Measurements from ENCODE around the gene TXN. TPM values are rescaled to one million over a fixed set of nuclear protein-coding genes. Genes with fewer than 3 reads are reported as not detected.

The TXN gene
- total and polyA plus RNA-seq, 9 donors: 84.4 to 176 (median 117) TPM

DNA sequence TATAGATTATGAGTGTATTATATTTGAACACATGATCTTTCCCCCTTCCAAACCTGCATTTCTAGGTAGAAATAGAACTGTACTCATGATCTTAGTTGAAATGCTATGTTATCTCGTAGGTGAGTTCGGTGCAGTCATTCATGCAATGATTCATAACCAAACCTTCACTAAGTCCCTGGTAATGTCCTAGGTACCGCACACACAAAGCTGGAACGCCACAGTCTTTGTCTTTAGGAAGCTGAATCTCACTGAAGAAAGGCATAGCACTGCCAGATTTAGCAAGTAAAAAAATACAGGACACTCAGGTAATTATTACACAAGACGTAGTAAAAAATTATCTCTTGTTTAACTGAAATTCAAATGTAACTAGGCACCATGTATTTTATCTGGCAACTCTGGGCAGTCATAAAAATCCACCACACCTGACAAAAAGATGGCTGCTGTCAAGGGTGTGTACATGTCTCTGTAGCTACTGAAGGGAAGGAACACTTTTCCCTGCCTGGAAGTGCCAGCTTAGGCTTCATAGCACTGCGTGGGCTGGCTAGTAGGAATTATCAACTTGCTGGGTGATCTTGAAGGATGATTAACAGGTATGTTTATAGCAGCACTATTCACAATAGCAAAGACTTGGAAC lies 28.0 kb upstream of the TXN start:
- Histone ChIP-seq H3K27ac (no peak overlapping the region), H3K4me1 (ENCODE audit: insufficient read depth) (no peaks in the 10 kb centered on the region), H3K4me3 (no peak overlapping the region), H3K36me3 (no peaks in the 10 kb centered on the region), H3K9me3 (no peaks in the 10 kb centered on the region), H3K27me3 (no peaks in the 10 kb centered on the region)
- 66 to 71% (median 71%) methylated on average over 6 of the region's 6 CpGs for WGBS, 3 donors
- no peak for DNase-seq
- TF ChIP-seq CTCF (IDR thresholded peaks at IDR 0.05) (no peak), EP300 (IDR thresholded peaks at IDR 0.05) (no peak), POLR2A (IDR thresholded peaks at IDR 0.05) (no peak)
- intact Hi-C loops (cut with DNase I): no loop called here

DNA sequence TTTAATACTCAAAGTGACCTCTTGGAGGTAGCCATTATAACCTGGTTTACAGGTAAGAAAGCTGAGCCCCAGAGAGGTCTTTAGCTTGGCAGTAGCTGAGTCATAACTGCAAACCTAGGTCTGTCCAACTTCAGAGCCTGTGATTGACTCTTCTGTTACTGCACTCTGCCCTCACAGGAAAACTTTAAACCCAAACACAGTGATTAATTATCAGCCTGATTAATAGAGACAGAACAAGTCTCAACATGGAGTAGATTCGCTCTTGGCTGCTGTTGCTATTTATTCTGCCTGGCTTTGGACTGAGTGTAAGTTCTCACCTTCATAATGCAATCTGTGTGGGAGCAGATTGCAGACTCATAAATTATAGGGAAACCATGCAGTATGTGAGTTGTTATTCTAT lies 27.4 kb upstream of the TXN start:
- no peak overlapping the region for H3K27ac ChIP-seq

GRCh38 chr9:110282739-110283081 lies 26.4 kb upstream of the TXN start:
- H3K27me3 ChIP-seq: no peaks in the 10 kb centered on the region
- H3K4me1 ChIP-seq (ENCODE audit: insufficient read depth): no peaks in the 10 kb centered on the region
- intact Hi-C loops (cut with DNase I): no loop called here
- no peaks in the 10 kb centered on the region for H3K9me3 ChIP-seq
- no peak overlapping the region for H3K4me3 ChIP-seq
- no peak overlapping the region for H3K27ac ChIP-seq
- H3K36me3 ChIP-seq: no peaks in the 10 kb centered on the region
- TF ChIP-seq EP300 (IDR thresholded peaks at IDR 0.05) (no peak), POLR2A (IDR thresholded peaks at IDR 0.05) (no peak), CTCF (IDR thresholded peaks at IDR 0.05) (no peak)
- no peak for DNase-seq
- WGBS, 3 donors: 92 to 94% (median 92%) methylated on average over 6 of the region's 6 CpGs

More for the DNA sequence above, 27.4 kb upstream of the TXN start:
- Histone ChIP-seq H3K36me3 (no peaks in the 10 kb centered on the region), H3K9me3 (no peaks in the 10 kb centered on the region), H3K4me1 (ENCODE audit: insufficient read depth) (no peaks in the 10 kb centered on the region), H3K4me3 (no peak overlapping the region), H3K27me3 (no peaks in the 10 kb centered on the region)
- TF ChIP-seq CTCF (IDR thresholded peaks at IDR 0.05) (no peak), POLR2A (IDR thresholded peaks at IDR 0.05) (no peak), EP300 (IDR thresholded peaks at IDR 0.05) (no peak)
- 16 to 25% (median 18%) methylated on average over 1 of the region's 1 CpG for WGBS, 3 donors
- intact Hi-C loops (cut with DNase I): no loop called here
- DNase-seq: no peak

DNA sequence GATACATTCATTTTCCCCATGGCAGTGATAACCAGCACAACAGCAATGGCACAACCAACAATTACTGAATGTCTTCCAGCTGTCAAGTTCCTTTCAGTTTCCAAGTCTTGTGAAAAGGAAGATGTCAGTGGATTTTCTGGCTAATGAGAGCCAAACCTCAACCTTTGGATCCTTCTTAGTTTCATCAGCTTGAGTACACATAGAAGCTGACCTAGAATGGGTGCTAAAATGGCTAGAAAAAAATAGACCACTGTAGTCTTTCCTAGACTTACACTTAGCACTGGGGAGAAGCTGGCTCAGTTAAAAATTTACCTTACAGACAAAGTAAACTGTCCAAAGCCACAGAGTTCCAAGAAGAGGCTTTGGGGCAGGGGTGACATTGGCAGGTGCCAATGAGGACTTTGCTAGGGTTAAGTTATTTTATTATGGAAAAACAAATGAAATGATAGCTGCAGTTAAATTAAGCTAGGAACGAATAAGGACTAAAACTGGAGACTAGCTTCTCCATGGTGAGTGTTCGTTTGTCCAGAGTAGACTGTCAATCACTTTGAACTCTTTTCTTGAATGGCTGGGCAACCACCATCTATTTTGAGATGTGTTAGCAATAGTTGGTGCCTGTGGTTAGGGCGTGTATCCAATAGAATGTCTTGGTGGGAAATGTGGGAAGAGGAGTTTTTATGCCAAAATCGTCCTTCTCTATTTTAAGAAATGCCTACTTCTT lies 25.9 kb upstream of the TXN start:
- TF ChIP-seq EP300 (IDR thresholded peaks at IDR 0.05) (no peak), POLR2A (IDR thresholded peaks at IDR 0.05) (no peak), CTCF (IDR thresholded peaks at IDR 0.05) (no peak)
- no peak overlapping the region for H3K27ac ChIP-seq
- 67 to 75% (median 67%) methylated on average over 4 of the region's 4 CpGs for WGBS, 3 donors
- H3K27me3 ChIP-seq: no peaks in the 10 kb centered on the region
- H3K9me3 ChIP-seq: no peaks in the 10 kb centered on the region
- H3K4me3 ChIP-seq: no peak overlapping the region
- H3K4me1 ChIP-seq (ENCODE audit: insufficient read depth): no peaks in the 10 kb centered on the region
- DNase-seq: no peak
- intact Hi-C loops (cut with DNase I): no loop called here
- H3K36me3 ChIP-seq: no peaks in the 10 kb centered on the region
